GM18505 (cell line): ENCODE results near the gene CPA4.

ENCODE experiments used
- ATAC-seq: cut with Tn5 transposase; IDR thresholded peaks from one replicate; pipeline ENCODE4 v1.9.1; 2021; ENCODE audit not compliant: unreplicated experiment
- POLR2A ChIP-seq: IDR thresholded peaks from 4 replicates; pipeline ENCODE4 v1.6.1; 2011; ENCODE audit warnings: borderline replicate concordance; ENCODE audit not compliant: insufficient read depth, insufficient read length; ENCODE audit errors: extremely low read depth

CPA4 gene

GRCh38 chr7:130270947-130271800, 21.8 kb upstream of the CPA4 start:
- no peak for ATAC-seq
- no peak for TF ChIP-seq POLR2A

- TF ChIP-seq POLR2A = no peak
- no peak for ATAC-seq
Observed at GRCh38 chr7:130272381-130273080, 20.4 kb upstream of the CPA4 start.

GRCh38 chr7:130273081-130273932, 19.7 kb upstream of the CPA4 start:
- ATAC-seq = no peak
- TF ChIP-seq POLR2A = no peak

GRCh38 chr7:130273933-130274255, 19.1 kb upstream of the CPA4 start:
- ATAC-seq = no peak
- no peak for TF ChIP-seq POLR2A

- no peak for ATAC-seq
- TF ChIP-seq POLR2A = no peak
Observed at GRCh38 chr7:130274296-130274695, 18.7 kb upstream of the CPA4 start.

GRCh38 chr7:130274983-130275591, 17.9 kb upstream of the CPA4 start:
- no peak for ATAC-seq
- no peak for TF ChIP-seq POLR2A

- ATAC-seq = no peak
- no peak for TF ChIP-seq POLR2A
Observed at GRCh38 chr7:130275826-130276297, 17.1 kb upstream of the CPA4 start.

- ATAC-seq = no peak
- no peak for TF ChIP-seq POLR2A
Observed at GRCh38 chr7:130276796-130277762, 15.9 kb upstream of the CPA4 start.

GRCh38 chr7:130277763-130278643, 15.0 kb upstream of the CPA4 start:
- ATAC-seq = no peak
- no peak for TF ChIP-seq POLR2A

GRCh38 chr7:130278860-130279259, 14.1 kb upstream of the CPA4 start:
- ATAC-seq = no peak
- no peak for TF ChIP-seq POLR2A

GRCh38 chr7:130279286-130279685, 13.7 kb upstream of the CPA4 start:
- no peak for ATAC-seq
- TF ChIP-seq POLR2A = no peak
